Upper lobe of left lung (tissue), 6 donors: ENCODE results near the gene PDZD2. TPM values are rescaled to one million over a fixed set of nuclear protein-coding genes. Genes with fewer than 3 reads are reported as not detected.
"Not testable (repeated sequence)": the region's sequence is repeated elsewhere in the genome, so short reads cannot be mapped to it uniquely, and the experiment has no call there.

Source experiments
- ATAC-seq, 2 donors: fragments of 200-7000 bp; cut with Tn5 transposase; one replicate each; pipeline ENCODE4 v1.9.1; 2022; ENCODE audit warnings: mild to moderate bottlenecking in 2 of 2, moderate library complexity in 2 of 2; ENCODE audit not compliant: low FRiP score in 2 of 2
- DNase-seq, 2 donors: peaks; one replicate each; pipeline ENCODE4 v3.0.0-alpha.2; 2019 to 2020
- H3K27ac ChIP-seq, 4 donors: fragments of 200-600 bp; sonication (generic); one replicate each; pipeline ENCODE4 v1.5.1; 2016 to 2019
- H3K27me3 ChIP-seq, 4 donors: fragments of 200-600 bp; sonication (generic); one replicate each; pipeline ENCODE4 v1.5.1; 2017 to 2019
- H3K36me3 ChIP-seq, 4 donors: fragments of 200-600 bp; sonication (generic); one replicate each; pipeline ENCODE4 v1.5.1; 2016 to 2019
- H3K4me1 ChIP-seq, 4 donors: fragments of 200-600 bp; sonication (generic); one replicate each; pipeline ENCODE4 v1.5.1; 2018 to 2019
- H3K4me3 ChIP-seq, 4 donors: fragments of 200-600 bp; sonication (generic); one replicate each; pipeline ENCODE4 v1.5.1; 2017 to 2019; ENCODE audit warnings: mild to moderate bottlenecking in 2 of 4, moderate library complexity in 1 of 4
- H3K9me3 ChIP-seq, 4 donors: fragments of 200-600 bp; sonication (generic); one replicate each; pipeline ENCODE4 v1.5.1; 2018 to 2019
- EP300 ChIP-seq, 4 donors: sonication (generic); formaldehyde crosslinking; IDR thresholded peaks; one replicate each; pipeline ENCODE4 v1.5.1; 2017; ENCODE audit warnings: antibody characterized with exemption in 4 of 4, control low read depth in 2 of 4
- POLR2A ChIP-seq, 4 donors: fragments of 450-650 bp; IDR thresholded peaks; one replicate each; pipeline ENCODE4 v1.5.1; 2016 to 2017; ENCODE audit warnings: antibody characterized with exemption in 4 of 4, mild to moderate bottlenecking in 2 of 4
- POLR2AphosphoS5 ChIP-seq, 2 donors: sonication (generic); formaldehyde crosslinking; IDR thresholded peaks; one replicate each; pipeline ENCODE4 v1.5.1; 2017; ENCODE audit warnings: antibody characterized with exemption in 2 of 2
- WGBS, 2 donors: methylation state at CpG; one replicate each; pipeline ENCODE4 v1.1.5; 2017 to 2018; 5-methylcytosine and 5-hydroxymethylcytosine counted together
- total RNA-seq, 6 donors: library from RNA; depleted of rRNA in 4 of 6; stranded (reverse); fragments of >200 nt in 4 of 6; gene quantifications; one replicate each; pipeline versions ENCODE4 v1.1.0 to v1.2.1, GENCODE V29; 2016 to 2021
- TF ChIP-seq, protein P1 (sequence below), 6 experiments: fragments of 450-650 bp in 4 of 6; fragments of 200-600 bp in 2 of 6; sonication (generic) in 2 of 6; IDR thresholded peaks; one replicate each; pipeline ENCODE4 v1.5.1; 2016 to 2019; ENCODE audit warnings: antibody characterized with exemption in 6 of 6
- donor health status: DM: no; HTN: no; CAD: no; lungs with moderate emphysema.
- donor health status: DM: no; HTN: yes; CAD: no; lungs with severe emphysema.

The PDZD2 gene
- total RNA-seq, 6 donors from 2014 or later: 53.4 to 73.6 (median 68.4) TPM

DNA sequence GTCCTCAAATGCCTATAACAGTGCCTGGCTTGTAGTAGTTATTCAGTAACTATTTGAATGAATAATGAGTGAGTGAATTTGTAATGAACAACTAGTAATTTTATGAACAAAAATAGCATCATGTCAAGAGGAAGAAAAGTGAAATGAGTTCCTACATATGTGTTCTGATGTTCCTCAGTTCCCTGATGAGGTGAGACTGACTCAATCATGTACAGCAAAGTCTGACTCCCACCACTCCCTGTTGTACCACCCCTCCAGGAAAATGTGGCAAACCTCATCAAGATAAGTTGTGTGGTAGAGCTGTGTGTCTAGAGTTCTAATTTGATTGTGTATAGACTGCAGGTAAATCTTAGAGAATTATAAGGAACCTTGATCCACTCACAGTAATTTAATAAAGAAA lies 333.6 kb downstream of the PDZD2 start:
- Histone ChIP-seq H3K4me1 (no peaks in the 10 kb centered on the region), H3K36me3 (no peaks in the 10 kb centered on the region), H3K27me3 (no peaks in the 10 kb centered on the region), H3K27ac (no peak overlapping the region), H3K9me3 (no peaks in the 10 kb centered on the region), H3K4me3 (no peak overlapping the region)
- ATAC-seq (no peak), DNase-seq (no peak)
- TF ChIP-seq POLR2AphosphoS5 (IDR thresholded peaks at IDR 0.05): no peak

DNA sequence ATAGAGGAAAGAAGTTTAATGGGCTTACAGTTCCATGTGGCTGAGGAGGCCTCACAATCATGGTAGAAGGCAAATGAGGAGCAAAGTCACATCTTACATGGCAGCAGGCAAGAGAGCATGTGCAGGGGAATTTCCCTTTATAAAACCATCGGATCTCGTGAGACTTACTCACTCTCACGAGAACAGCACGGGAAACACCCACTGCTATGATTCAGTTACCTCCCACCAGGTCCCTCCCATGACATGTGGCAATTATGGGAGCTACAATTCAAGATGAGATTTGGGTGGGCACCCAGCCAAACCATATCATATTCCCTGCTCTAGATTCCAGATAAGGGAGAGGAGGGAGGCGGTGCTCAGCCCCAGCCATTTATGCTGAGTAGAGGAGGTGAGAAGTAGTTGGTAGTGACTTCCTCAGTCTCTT lies 336.3 kb downstream of the PDZD2 start:
- not testable (repeated sequence) for H3K27me3 ChIP-seq, DNase-seq, ATAC-seq

DNA sequence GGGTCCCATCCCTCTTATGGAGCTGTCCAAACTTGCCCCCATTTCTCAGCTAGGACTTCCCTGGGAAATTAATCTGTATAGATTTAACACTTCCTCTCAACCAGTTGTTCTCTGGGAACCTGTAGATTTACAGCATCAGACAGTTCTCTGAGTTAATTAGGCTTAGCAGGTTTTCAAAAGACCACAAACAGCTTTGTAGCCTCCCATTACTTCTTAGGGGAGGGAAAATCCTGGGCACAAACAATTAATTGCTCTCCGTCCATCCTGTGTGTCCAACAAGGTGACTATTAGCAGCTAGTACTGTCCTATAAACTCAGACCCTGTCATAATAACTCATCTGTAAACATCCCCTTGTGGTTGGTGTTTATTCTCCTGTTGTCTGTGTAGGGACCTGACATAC lies 337.2 kb downstream of the PDZD2 start:
- TF ChIP-seq POLR2AphosphoS5 (IDR thresholded peaks at IDR 0.05): no peak
- TF ChIP-seq POLR2A (IDR thresholded peaks at IDR 0.05): no peak
- TF ChIP-seq EP300 (IDR thresholded peaks at IDR 0.05): no peak
- TF ChIP-seq, protein P1, sequence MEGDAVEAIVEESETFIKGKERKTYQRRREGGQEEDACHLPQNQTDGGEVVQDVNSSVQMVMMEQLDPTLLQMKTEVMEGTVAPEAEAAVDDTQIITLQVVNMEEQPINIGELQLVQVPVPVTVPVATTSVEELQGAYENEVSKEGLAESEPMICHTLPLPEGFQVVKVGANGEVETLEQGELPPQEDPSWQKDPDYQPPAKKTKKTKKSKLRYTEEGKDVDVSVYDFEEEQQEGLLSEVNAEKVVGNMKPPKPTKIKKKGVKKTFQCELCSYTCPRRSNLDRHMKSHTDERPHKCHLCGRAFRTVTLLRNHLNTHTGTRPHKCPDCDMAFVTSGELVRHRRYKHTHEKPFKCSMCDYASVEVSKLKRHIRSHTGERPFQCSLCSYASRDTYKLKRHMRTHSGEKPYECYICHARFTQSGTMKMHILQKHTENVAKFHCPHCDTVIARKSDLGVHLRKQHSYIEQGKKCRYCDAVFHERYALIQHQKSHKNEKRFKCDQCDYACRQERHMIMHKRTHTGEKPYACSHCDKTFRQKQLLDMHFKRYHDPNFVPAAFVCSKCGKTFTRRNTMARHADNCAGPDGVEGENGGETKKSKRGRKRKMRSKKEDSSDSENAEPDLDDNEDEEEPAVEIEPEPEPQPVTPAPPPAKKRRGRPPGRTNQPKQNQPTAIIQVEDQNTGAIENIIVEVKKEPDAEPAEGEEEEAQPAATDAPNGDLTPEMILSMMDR (IDR thresholded peaks at IDR 0.05): no peak
- Histone ChIP-seq H3K27me3 (no peaks in the 10 kb centered on the region), H3K27ac (no peak overlapping the region), H3K4me3 (no peak overlapping the region), H3K9me3 (no peaks in the 10 kb centered on the region), H3K4me1 (no peaks in the 10 kb centered on the region), H3K36me3 (no peaks in the 10 kb centered on the region)
- WGBS, 2 donors: 90 to 92% methylated on average over 1 of the region's 1 CpG
- ATAC-seq (no peak), DNase-seq (no peak)

More for the DNA sequence above, 336.3 kb downstream of the PDZD2 start:
- not testable (repeated sequence) for H3K4me1 ChIP-seq, H3K4me3 ChIP-seq, H3K9me3 ChIP-seq, H3K36me3 ChIP-seq, H3K27ac ChIP-seq
- 89 to 96% methylated on average over 5 of the region's 5 CpGs for WGBS, 2 donors

DNA sequence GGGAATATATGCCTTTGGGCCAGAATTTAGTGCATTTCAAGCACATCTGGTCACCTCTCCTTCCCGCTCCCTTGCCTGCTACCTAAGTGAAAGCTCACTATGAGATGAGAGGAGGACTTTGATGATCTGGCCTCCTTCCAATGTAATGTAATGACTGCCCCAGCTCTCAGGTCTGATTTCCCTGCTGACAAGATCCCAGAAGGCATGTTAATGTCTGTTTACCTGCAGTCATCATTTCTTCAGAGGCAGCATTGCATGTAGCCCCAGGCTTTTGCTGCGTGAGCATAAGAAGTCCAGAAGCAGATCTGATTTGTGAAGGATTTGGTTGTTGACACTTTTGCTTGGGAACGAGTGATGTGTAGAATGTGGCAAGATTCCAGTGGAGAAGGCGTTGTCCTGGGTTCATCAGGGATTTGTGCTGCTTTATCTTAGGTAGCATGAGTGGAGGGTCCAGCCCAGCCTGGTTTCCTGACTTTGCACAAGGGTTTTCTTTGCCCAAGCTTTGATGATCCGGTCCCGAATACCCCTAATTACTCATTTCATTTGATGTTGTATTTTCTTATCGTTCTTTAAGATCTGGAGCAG lies 342.5 kb downstream of the PDZD2 start:
- no peak for TF ChIP-seq POLR2AphosphoS5 (IDR thresholded peaks at IDR 0.05)
- TF ChIP-seq, protein P1 (IDR thresholded peaks at IDR 0.05): no peak
- no peak for TF ChIP-seq POLR2A (IDR thresholded peaks at IDR 0.05)
- no peak for TF ChIP-seq EP300 (IDR thresholded peaks at IDR 0.05)
- H3K27ac ChIP-seq: no peak overlapping the region
- H3K4me1 ChIP-seq: peaks cover 0 to 6% (median 2%) of the 10 kb centered on the region in 4 donors
- no peak for DNase-seq
- H3K4me3 ChIP-seq: no peak overlapping the region
- no peaks in the 10 kb centered on the region for H3K9me3 ChIP-seq
- ATAC-seq: no peak
- WGBS, 2 donors: 70 to 77% methylated on average over 7 of the region's 7 CpGs
- H3K36me3 ChIP-seq: no peaks in the 10 kb centered on the region
- no peaks in the 10 kb centered on the region for H3K27me3 ChIP-seq

DNA sequence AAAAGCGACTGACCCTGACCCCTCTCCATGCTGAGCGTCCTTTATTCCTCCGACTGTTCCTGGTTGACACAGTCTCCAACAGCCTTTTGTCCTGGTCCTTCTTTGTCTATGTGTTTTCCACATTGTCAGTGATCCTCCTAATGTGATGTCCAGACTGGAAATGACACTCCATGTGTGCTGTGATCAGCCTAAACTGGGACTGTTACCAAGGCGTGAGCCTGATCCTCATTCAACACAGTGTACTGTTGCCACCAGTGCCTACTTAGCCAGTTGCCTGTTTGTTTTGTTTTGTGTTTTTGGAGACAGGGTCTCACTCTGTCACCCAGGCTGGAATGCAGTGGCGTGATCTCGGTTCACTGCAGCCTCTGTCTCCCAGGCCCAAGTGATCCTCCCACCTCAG lies 343.1 kb downstream of the PDZD2 start:
- ATAC-seq: no peak
- Histone ChIP-seq H3K9me3 (no peaks in the 10 kb centered on the region), H3K27me3 (no peaks in the 10 kb centered on the region), H3K27ac (no peak overlapping the region), H3K4me3 (no peak overlapping the region), H3K4me1 (peaks cover 0 to 6% (median 2%) of the 10 kb centered on the region in 4 donors), H3K36me3 (no peaks in the 10 kb centered on the region)
- no peak for DNase-seq
- TF ChIP-seq, protein P1 (IDR thresholded peaks at IDR 0.05): no peak
- no peak for TF ChIP-seq POLR2A (IDR thresholded peaks at IDR 0.05)
- no peak for TF ChIP-seq POLR2AphosphoS5 (IDR thresholded peaks at IDR 0.05)
- no peak for TF ChIP-seq EP300 (IDR thresholded peaks at IDR 0.05)
- 91% methylated on average over 6 of the region's 6 CpGs for WGBS, 2 donors

DNA sequence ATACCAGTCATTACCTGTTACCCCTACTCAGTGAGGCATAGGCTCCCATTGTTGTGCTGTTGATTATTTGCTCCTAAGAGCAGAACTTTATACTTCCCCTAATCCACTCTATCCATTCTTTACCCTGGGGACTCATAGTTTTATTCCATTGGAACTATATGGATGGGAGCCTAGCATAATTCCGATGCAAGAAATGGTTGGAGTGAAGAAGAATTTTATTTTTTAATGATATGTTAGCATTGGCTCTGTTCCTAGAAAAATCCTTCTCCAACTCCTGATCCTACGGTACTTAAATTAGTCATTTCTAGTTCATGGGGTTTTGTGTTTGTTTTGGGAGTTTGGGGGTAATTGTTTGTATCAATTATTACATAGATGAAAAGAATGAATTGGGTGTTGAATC lies 343.7 kb downstream of the PDZD2 start:
- Histone ChIP-seq H3K36me3 (peaks cover 0 to 4% (median 1%) of the 10 kb centered on the region in 4 donors), H3K27me3 (no peaks in the 10 kb centered on the region), H3K27ac (no peak overlapping the region), H3K9me3 (no peaks in the 10 kb centered on the region), H3K4me1 (peaks cover 0 to 6% (median 2%) of the 10 kb centered on the region in 4 donors), H3K4me3 (no peak overlapping the region)
- ATAC-seq: no peak
- 72 to 80% methylated on average over 2 of the region's 2 CpGs for WGBS, 2 donors
- DNase-seq: no peak
- TF ChIP-seq, protein P1 (IDR thresholded peaks at IDR 0.05): no peak
- TF ChIP-seq POLR2A (IDR thresholded peaks at IDR 0.05) (no peak), EP300 (IDR thresholded peaks at IDR 0.05) (no peak), POLR2AphosphoS5 (IDR thresholded peaks at IDR 0.05) (no peak)
